HEK293 (cell line): ENCODE data around the gene MORN1.

ENCODE experiments used
- CTCF ChIA-PET: fragments of 350-600 bp; formaldehyde crosslinking; extraction: SDS; loops from one replicate; lab custom pipeline; 2021; ENCODE audit warnings: antibody characterized with exemption; lab: Yijun Ruan, JAX
- POLR2A ChIA-PET: fragments of 300-600 bp; formaldehyde crosslinking; extraction: SDS; loops from one replicate; lab custom pipeline; 2020; ENCODE audit warnings: antibody characterized with exemption, inconsistent platforms; lab: Yijun Ruan, JAX
- H3K27ac ChIP-seq: fragments of 200-500 bp; sonication (Bioruptor generic); 2 replicates; pipeline ENCODE4 v1.5.1; 2014; ENCODE audit warnings: low read depth, low read length, control low read depth, inconsistent platforms; ENCODE audit errors: extremely low read depth
- H3K36me3 ChIP-seq, 2 experiments: fragments of 200-500 bp in 1 of 2; sonication (Bioruptor generic) in 1 of 2; 1 replicate in 1 of 2; 2 replicates in 1 of 2; pipeline ENCODE4 v1.5.1; 2014 to 2017; ENCODE audit warnings: inconsistent platforms in 2 of 2, low read length in 2 of 2; ENCODE audit not compliant: control insufficient read depth in 2 of 2, insufficient read depth in 1 of 2
- H3K4me1 ChIP-seq: fragments of 200-500 bp; sonication (Bioruptor generic); 2 replicates; pipeline ENCODE4 v1.5.1; 2014; ENCODE audit warnings: mild to moderate bottlenecking, low read length, inconsistent platforms; ENCODE audit not compliant: control insufficient read depth, insufficient read depth
- H3K4me3 ChIP-seq: 2 replicates; pipeline ENCODE4 v1.5.1; 2011; ENCODE audit warnings: low read depth, mild to moderate bottlenecking, control low read depth, low read length, moderate library complexity
- H3K9me3 ChIP-seq: fragments of 200-500 bp; sonication (Bioruptor generic); 2 replicates; pipeline ENCODE4 v1.5.1; 2014; ENCODE audit warnings: low read depth, low read length, inconsistent platforms; ENCODE audit not compliant: control insufficient read depth, insufficient read depth
- FEZF1 ChIP-seq: fragments of 450-650 bp; formaldehyde crosslinking; IDR thresholded peaks from 2 replicates; pipeline ENCODE4 v1.5.1; 2016; ENCODE audit warnings: missing biosample characterization, missing genetic modification characterization
- PRDM10 ChIP-seq: fragments of 450-650 bp; formaldehyde crosslinking; IDR thresholded peaks from 2 replicates; pipeline ENCODE4 v1.5.1; 2016; ENCODE audit warnings: missing biosample characterization, missing genetic modification characterization
- YY2 ChIP-seq: fragments of 450-650 bp; formaldehyde crosslinking; IDR thresholded peaks from 2 replicates; pipeline ENCODE4 v1.5.1; 2016; ENCODE audit warnings: missing biosample characterization, missing genetic modification characterization
- ZBTB10 ChIP-seq: fragments of 450-650 bp; formaldehyde crosslinking; IDR thresholded peaks from 2 replicates; pipeline ENCODE4 v1.5.1; 2016; ENCODE audit warnings: missing biosample characterization, missing genetic modification characterization
- ZFP37 ChIP-seq: fragments of 450-650 bp; formaldehyde crosslinking; IDR thresholded peaks from 2 replicates; pipeline ENCODE4 v1.5.1; 2016; ENCODE audit warnings: missing biosample characterization, missing genetic modification characterization
- ZNF112 ChIP-seq: fragments of 450-650 bp; formaldehyde crosslinking; IDR thresholded peaks from 2 replicates; pipeline ENCODE4 v1.5.0; 2017; ENCODE audit warnings: missing biosample characterization, missing genetic modification characterization
- ZNF121 ChIP-seq: fragments of 450-650 bp; formaldehyde crosslinking; IDR thresholded peaks from 2 replicates; pipeline ENCODE4 v1.5.1; 2016; ENCODE audit warnings: missing biosample characterization, missing genetic modification characterization
- ZNF214 ChIP-seq: fragments of 450-650 bp; formaldehyde crosslinking; IDR thresholded peaks from 2 replicates; pipeline ENCODE4 v1.5.1; 2017; ENCODE audit warnings: missing biosample characterization, mild to moderate bottlenecking, missing genetic modification characterization, borderline replicate concordance
- ZNF266 ChIP-seq: fragments of 450-650 bp; formaldehyde crosslinking; IDR thresholded peaks from 2 replicates; pipeline ENCODE4 v1.5.1; 2016; ENCODE audit warnings: missing biosample characterization, missing genetic modification characterization, low read depth
- ZNF292 ChIP-seq: fragments of 450-650 bp; formaldehyde crosslinking; IDR thresholded peaks from 2 replicates; pipeline ENCODE4 v1.5.1; 2016; ENCODE audit warnings: low read depth, missing biosample characterization, missing genetic modification characterization, borderline replicate concordance
- ZNF354C ChIP-seq: fragments of 450-650 bp; formaldehyde crosslinking; IDR thresholded peaks from 2 replicates; pipeline ENCODE4 v1.5.1; 2016; ENCODE audit warnings: missing biosample characterization, missing genetic modification characterization, low read depth, borderline replicate concordance
- ZNF544 ChIP-seq: fragments of 450-650 bp; formaldehyde crosslinking; IDR thresholded peaks from 2 replicates; pipeline ENCODE4 v1.5.0; 2017; ENCODE audit warnings: missing biosample characterization, missing genetic modification characterization
- ZNF548 ChIP-seq: fragments of 450-650 bp; formaldehyde crosslinking; IDR thresholded peaks from 2 replicates; pipeline ENCODE4 v1.5.1; 2016; ENCODE audit warnings: missing biosample characterization, missing genetic modification characterization
- ZNF626 ChIP-seq: fragments of 450-650 bp; sonication (Bioruptor Pico); formaldehyde crosslinking; IDR thresholded peaks from 2 replicates; pipeline ENCODE4 v1.5.1; 2018; ENCODE audit warnings: missing biosample characterization, missing genetic modification characterization, inconsistent platforms
- ZNF639 ChIP-seq: fragments of 450-650 bp; formaldehyde crosslinking; IDR thresholded peaks from 2 replicates; pipeline ENCODE4 v1.5.1; 2016; ENCODE audit warnings: missing biosample characterization, missing genetic modification characterization
- ZNF664 ChIP-seq: fragments of 450-650 bp; formaldehyde crosslinking; IDR thresholded peaks from 2 replicates; pipeline ENCODE4 v1.5.1; 2016; ENCODE audit warnings: missing biosample characterization, missing genetic modification characterization
- ZNF692 ChIP-seq: fragments of 450-650 bp; formaldehyde crosslinking; IDR thresholded peaks from 2 replicates; pipeline ENCODE4 v1.5.1; 2016; ENCODE audit warnings: missing biosample characterization, missing genetic modification characterization
- ZSCAN18 ChIP-seq: fragments of 450-650 bp; formaldehyde crosslinking; IDR thresholded peaks from 2 replicates; pipeline ENCODE4 v1.5.1; 2016; ENCODE audit warnings: missing biosample characterization, missing genetic modification characterization

The MORN1 gene

GRCh38 chr1:2427976-2428375 is 36.6 kb upstream of the MORN1 start (continued):
- TF ChIP-seq ZNF266 (tag by site-specific recombination), result no peak

GRCh38 chr1:2427051-2427450 is 35.7 kb upstream of the MORN1 start:
- no peak for TF ChIP-seq ZNF112
- TF ChIP-seq PRDM10 (tag by site-specific recombination), result no peak
- no peak for TF ChIP-seq ZNF639 (tag by site-specific recombination)
- TF ChIP-seq ZFP37 (tag by site-specific recombination), result no peak
- TF ChIP-seq ZNF214 (tag by site-specific recombination), result no peak
- TF ChIP-seq, all 188 proteins: peak for 0
- H3K4me3 ChIP-seq, result no peak overlapping the region
- no peaks in the 10 kb centered on the region for H3K9me3 ChIP-seq
- no peaks in the 10 kb centered on the region for H3K36me3 ChIP-seq
- H3K27ac ChIP-seq, result no peak overlapping the region
- ChIA-PET CTCF (no interaction called here), POLR2A (interaction anchor here (0.9 kb wide), 1 partner anchor 63 kb away, joined by 7 read pairs; no protein-coding TSS in a partner anchor)
- H3K4me1 ChIP-seq, result no peaks in the 10 kb centered on the region

- no peak overlapping the region for H3K4me3 ChIP-seq
- no peaks in the 10 kb centered on the region for H3K9me3 ChIP-seq
- no peaks in the 10 kb centered on the region for H3K36me3 ChIP-seq
- no peaks in the 10 kb centered on the region for H3K4me1 ChIP-seq
- no peak overlapping the region for H3K27ac ChIP-seq
- ChIA-PET POLR2A (interaction anchor here (0.9 kb wide), 1 partner anchor 63 kb away, joined by 7 read pairs; no protein-coding TSS in a partner anchor), CTCF (no interaction called here)
- no peak for TF ChIP-seq ZBTB10 (tag by site-specific recombination)
- no peak for TF ChIP-seq ZNF121 (tag by site-specific recombination)
- no peak for TF ChIP-seq ZNF544
- no peak for TF ChIP-seq FEZF1 (tag by site-specific recombination)
- TF ChIP-seq ZNF664 (tag by site-specific recombination), result no peak
- TF ChIP-seq ZNF548 (tag by site-specific recombination), result no peak
- no peak for TF ChIP-seq ZSCAN18
- no peak for TF ChIP-seq ZNF692 (tag by site-specific recombination)
- TF ChIP-seq ZNF292, result no peak
- TF ChIP-seq ZNF626 (tag by site-specific recombination), result no peak
- no peak for TF ChIP-seq ZNF354C (tag by site-specific recombination)
- TF ChIP-seq YY2, result no peak
- TF ChIP-seq, all 188 proteins: peak for 0
Measured at GRCh38 chr1:2426540-2426939, 35.2 kb upstream of the MORN1 start.
